GM19438 (cell line): Measurements from ENCODE around the gene ATXN1.

Source experiments
- ATAC-seq: cut with Tn5 transposase; IDR thresholded peaks from one replicate; pipeline ENCODE4 v1.9.1; 2021; ENCODE audit warnings: low read depth; ENCODE audit not compliant: unreplicated experiment

The ATXN1 gene

GRCh38 chr6:16488813-16489212 is 272.4 kb downstream of the ATXN1 start:
- no peak for ATAC-seq

- ATAC-seq, result no peak
Measured at GRCh38 chr6:16487996-16488674, 273.1 kb downstream of the ATXN1 start.

GRCh38 chr6:16486661-16487060 is 274.6 kb downstream of the ATXN1 start:
- ATAC-seq, result no peak

GRCh38 chr6:16483315-16483875 is 277.9 kb downstream of the ATXN1 start:
- no peak for ATAC-seq

- ATAC-seq, result no peak
Measured at GRCh38 chr6:16482702-16483314, 278.5 kb downstream of the ATXN1 start.

GRCh38 chr6:16481697-16482399 is 279.4 kb downstream of the ATXN1 start:
- ATAC-seq, result no peak

GRCh38 chr6:16480763-16481560 is 280.3 kb downstream of the ATXN1 start:
- ATAC-seq, result no peak

- no peak for ATAC-seq
Measured at GRCh38 chr6:16477367-16478149, 283.7 kb downstream of the ATXN1 start.

- ATAC-seq, result no peak
Measured at GRCh38 chr6:16476861-16477260, 284.4 kb downstream of the ATXN1 start.

- ATAC-seq, result no peak
Measured at GRCh38 chr6:16475494-16475781, 285.8 kb downstream of the ATXN1 start.

GRCh38 chr6:16474772-16475493 is 286.3 kb downstream of the ATXN1 start:
- no peak for ATAC-seq

GRCh38 chr6:16473908-16474771 is 287.1 kb downstream of the ATXN1 start:
- no peak for ATAC-seq

GRCh38 chr6:16473184-16473907 is 287.9 kb downstream of the ATXN1 start:
- ATAC-seq, result peak; percentile 59

GRCh38 chr6:16472349-16473069 is 288.8 kb downstream of the ATXN1 start:
- no peak for ATAC-seq

- ATAC-seq, result no peak
Measured at GRCh38 chr6:16471910-16472297, 289.4 kb downstream of the ATXN1 start.

GRCh38 chr6:16471222-16471909 is 289.9 kb downstream of the ATXN1 start:
- ATAC-seq, result peak; percentile 42
